Measurements from ENCODE around the gene PARG.
"Not testable (repeated sequence)": the region's sequence is repeated elsewhere in the genome, so short reads cannot be mapped to it uniquely, and the experiment has no call there.

- TF ChIP-seq POLR2A, CTCF (IDR thresholded peaks at IDR 0.05): not testable (repeated sequence)
These were observed 18.3 kb downstream of the PARG start for GRCh38 chr10:49923572-49923971.
